ENCODE measurements around the gene TSPYL6.

TSPYL6 gene

GRCh38 chr2:54255230-54256090 is 569 bp downstream of the TSPYL6 start:
- no peak for DNase-seq

- DNase-seq = no peak
These were observed 1.8 kb downstream of the TSPYL6 start for GRCh38 chr2:54254180-54254579.

GRCh38 chr2:54249629-54250028 is 6.4 kb downstream of the TSPYL6 start:
- DNase-seq = no peak

GRCh38 chr2:54247115-54247514 is 8.9 kb downstream of the TSPYL6 start:
- no peak for DNase-seq

- no peak for DNase-seq
These were observed 15.2 kb downstream of the TSPYL6 start for GRCh38 chr2:54240515-54241469.

- no peak for DNase-seq
These were observed 16.6 kb downstream of the TSPYL6 start for GRCh38 chr2:54239427-54239826.

- no peak for DNase-seq
These were observed 18.6 kb downstream of the TSPYL6 start for GRCh38 chr2:54237428-54237827.

GRCh38 chr2:54233832-54234649 is 22.0 kb downstream of the TSPYL6 start:
- no peak for DNase-seq

GRCh38 chr2:54228945-54229344 is 27.1 kb downstream of the TSPYL6 start:
- peak; percentile 43 for DNase-seq

GRCh38 chr2:54227798-54228197 is 28.2 kb downstream of the TSPYL6 start:
- DNase-seq = no peak

GRCh38 chr2:54226260-54226659 is 29.8 kb downstream of the TSPYL6 start:
- no peak for DNase-seq

- no peak for DNase-seq
These were observed 31.0 kb downstream of the TSPYL6 start for GRCh38 chr2:54224997-54225396.

- no peak for DNase-seq
These were observed 42.9 kb downstream of the TSPYL6 start for GRCh38 chr2:54213082-54213481.

- DNase-seq = no peak
These were observed 43.6 kb downstream of the TSPYL6 start for GRCh38 chr2:54212456-54212855.

GRCh38 chr2:54209379-54209778 is 46.6 kb downstream of the TSPYL6 start:
- DNase-seq = no peak

- no peak for DNase-seq
These were observed 47.4 kb downstream of the TSPYL6 start for GRCh38 chr2:54208364-54209240.

GRCh38 chr2:54207666-54208195 is 48.3 kb downstream of the TSPYL6 start:
- no peak for DNase-seq

GRCh38 chr2:54206596-54206995 is 49.4 kb downstream of the TSPYL6 start:
- DNase-seq = no peak

- DNase-seq = no peak
These were observed 51.6 kb downstream of the TSPYL6 start for GRCh38 chr2:54204476-54204875.
